ENCODE measurements around the gene ITGA7.

DNA sequence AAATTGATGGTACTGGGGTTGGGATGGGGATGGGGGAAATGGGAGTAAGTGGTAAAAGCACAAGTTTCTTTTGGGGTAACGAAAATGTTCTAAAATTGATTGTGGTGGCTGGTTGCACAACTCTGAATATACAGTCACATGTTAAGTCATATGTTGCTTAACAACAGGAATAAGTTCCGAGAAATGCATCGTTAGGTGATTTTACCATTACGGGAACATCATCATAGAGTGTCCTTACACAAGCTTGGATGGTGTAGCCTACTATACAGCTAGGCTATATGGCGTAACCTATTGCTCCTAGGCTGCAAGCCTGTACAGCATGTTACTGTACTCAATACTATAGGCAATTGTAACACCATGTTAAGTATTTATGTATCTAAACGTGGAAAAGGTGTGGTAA, 31.0 kb downstream of the ITGA7 start:
- TF ChIP-seq, protein P1, sequence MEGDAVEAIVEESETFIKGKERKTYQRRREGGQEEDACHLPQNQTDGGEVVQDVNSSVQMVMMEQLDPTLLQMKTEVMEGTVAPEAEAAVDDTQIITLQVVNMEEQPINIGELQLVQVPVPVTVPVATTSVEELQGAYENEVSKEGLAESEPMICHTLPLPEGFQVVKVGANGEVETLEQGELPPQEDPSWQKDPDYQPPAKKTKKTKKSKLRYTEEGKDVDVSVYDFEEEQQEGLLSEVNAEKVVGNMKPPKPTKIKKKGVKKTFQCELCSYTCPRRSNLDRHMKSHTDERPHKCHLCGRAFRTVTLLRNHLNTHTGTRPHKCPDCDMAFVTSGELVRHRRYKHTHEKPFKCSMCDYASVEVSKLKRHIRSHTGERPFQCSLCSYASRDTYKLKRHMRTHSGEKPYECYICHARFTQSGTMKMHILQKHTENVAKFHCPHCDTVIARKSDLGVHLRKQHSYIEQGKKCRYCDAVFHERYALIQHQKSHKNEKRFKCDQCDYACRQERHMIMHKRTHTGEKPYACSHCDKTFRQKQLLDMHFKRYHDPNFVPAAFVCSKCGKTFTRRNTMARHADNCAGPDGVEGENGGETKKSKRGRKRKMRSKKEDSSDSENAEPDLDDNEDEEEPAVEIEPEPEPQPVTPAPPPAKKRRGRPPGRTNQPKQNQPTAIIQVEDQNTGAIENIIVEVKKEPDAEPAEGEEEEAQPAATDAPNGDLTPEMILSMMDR (IDR thresholded peaks at IDR 0.05), result no peak
- TF ChIP-seq EP300 (IDR thresholded peaks at IDR 0.05) (peak in 2 of 4 donors; percentile 59 to 89), POLR2A (IDR thresholded peaks at IDR 0.05) (peak in 1 of 4 donors; percentile 15), POLR2AphosphoS5 (IDR thresholded peaks at IDR 0.05) (peak in 1 of 2 donors; percentile 90)

Data from upper lobe of left lung (tissue), 4 donors.